HG03565 (cell line): Measurements from ENCODE around the gene MXD4.

Source experiments
- ATAC-seq: cut with Tn5 transposase; IDR thresholded peaks from one replicate; pipeline ENCODE4 v1.9.1; 2021; ENCODE audit warnings: mild to moderate bottlenecking, moderate library complexity; ENCODE audit not compliant: unreplicated experiment

The MXD4 gene, protein sequence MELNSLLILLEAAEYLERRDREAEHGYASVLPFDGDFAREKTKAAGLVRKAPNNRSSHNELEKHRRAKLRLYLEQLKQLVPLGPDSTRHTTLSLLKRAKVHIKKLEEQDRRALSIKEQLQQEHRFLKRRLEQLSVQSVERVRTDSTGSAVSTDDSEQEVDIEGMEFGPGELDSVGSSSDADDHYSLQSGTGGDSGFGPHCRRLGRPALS

DNA sequence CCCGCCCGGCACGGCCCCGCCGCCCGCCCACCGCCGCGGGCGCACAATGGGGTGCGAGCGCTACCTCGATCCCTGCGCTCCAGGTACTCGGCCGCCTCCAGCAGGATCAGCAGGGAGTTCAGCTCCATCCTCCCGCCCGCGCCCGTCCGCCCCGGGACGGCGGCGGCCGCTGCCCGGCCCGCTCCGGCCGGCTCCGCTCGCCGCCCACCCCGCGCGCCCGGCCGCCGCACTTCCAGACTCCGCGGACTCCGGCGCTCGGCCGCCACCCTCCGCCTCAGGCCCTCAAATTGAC, at the start of gene MXD4:
MXD4 (minus strand) TSS at position 257 of the 292 bp plus-strand sequence; CDS start at position 128, 129 bp downstream.
- no peak for ATAC-seq

DNA sequence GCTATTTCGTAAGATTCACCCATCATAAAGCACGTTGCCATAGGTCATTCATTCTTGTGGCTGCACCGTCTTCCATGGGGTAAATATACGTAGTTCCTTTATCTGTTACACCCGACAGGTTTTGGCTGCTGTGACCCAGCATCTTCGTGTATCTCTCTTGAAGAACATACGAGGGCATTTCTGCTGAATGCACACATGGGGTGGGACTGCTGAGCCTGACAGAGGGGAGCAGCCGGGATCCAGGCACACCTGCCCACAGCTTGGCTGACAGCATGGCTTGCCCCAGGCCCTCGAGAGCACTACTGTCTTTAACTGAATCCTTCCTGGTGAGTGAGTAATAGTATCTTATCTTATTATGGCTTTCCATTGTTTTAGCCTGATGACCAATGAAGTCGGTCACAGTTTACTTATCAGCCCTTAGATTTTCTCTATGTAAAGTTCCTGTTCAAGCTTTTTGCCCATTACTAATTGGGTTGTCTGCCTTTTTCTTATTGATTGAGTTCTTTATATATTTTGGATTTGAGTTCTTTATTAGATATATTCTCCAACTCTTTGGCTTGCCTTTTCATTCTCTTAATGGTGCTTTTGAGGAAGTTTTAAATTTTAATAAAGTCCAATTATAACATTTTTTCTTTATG, 45.0 kb upstream of the MXD4 start:
- ATAC-seq = no peak

DNA sequence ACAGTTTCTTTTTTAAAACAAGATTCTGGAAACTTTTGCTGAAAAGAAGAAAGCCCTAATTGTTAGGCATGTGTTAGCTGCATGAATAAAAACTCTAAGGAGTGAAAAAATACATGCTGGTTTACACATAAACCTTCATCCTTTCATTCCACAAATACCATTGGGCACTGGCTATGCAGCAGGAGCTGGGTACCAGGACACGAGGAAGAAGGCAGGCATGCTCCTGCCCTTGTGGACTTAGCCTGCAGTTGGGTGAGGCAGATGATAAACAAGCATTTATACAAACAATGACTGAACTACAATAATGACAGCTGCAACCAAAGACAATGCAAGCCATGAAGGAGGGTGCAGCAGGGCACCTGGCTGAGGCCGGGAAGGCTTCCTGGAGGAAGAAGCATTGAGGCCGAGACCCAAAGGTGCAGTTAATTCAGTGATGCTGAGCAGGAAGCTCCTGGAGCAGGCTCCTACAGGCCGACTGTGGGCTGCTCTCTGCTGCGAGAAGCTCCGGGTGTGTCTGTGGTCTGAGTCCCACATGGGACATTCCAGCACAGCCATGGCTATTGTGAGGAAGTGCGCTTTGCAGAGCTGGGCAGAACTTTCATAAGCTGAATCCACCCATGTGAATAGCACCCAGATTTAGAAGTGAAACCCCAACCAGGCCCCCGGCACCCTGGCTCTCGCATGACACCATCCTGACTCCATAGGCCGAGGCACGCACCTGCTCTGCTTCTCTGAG, 44.0 kb upstream of the MXD4 start:
- ATAC-seq = no peak

DNA sequence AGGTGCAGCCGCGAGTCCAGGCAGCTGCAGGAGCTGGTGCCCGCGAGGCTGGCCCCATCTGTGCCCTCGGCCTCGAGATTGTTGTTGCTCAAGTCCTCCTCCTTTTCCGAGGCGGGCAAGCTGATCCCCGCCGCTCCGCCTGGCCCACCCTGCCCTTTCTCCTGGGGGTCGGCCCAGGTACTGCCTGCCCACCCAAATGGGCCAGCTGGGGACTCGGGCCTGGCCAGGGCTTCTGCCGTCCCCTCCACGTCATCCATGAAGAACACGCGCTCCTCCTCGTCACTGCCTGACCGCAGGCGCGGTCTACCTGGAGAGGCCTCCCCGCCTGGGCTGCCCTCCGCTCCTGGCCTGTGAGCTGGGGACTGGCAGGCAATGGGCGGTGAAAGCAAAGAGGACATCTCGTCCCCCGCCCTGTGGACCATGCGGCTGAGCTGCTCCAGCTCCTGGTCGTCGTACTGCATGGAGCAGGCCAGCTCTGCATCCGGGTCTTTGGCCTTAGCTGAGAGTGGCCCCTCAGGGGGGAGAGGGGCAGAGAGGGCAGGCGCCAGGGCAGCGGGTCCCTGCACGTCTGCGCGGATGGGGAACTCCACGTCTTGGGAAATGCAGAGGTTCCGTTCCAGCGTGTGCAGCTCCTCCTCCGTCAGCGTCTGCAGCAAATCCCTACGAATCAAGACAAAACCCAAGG, 43.1 kb upstream of the MXD4 start:
- ATAC-seq = no peak

DNA sequence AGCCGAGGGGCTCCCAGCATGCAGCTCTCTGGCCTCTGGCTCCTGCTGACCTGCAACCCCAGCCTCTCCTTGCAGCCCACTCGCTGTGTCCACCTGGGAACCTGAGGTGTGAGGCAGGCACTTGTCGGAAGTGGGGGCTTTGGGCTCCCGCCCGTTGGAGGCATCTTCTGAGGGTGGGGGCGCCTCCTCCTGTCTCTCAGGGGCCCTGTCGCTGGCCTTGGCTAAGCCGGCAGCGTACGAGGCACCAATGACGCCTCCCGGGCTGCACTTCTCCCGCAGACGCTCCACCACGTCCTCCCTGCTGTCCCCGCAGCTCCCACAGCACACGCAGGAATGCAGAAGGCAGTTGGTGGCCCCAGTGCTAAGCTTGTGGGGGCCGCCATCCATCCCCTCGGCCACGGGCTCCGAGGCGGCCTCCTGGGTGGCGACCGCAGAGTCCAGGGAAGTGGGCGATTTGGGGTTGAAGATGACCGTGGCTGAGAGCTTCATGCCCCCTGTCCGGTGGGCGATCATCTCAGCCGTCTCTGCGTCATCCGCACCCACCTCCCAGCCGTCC, 42.5 kb upstream of the MXD4 start:
- no peak for ATAC-seq

DNA sequence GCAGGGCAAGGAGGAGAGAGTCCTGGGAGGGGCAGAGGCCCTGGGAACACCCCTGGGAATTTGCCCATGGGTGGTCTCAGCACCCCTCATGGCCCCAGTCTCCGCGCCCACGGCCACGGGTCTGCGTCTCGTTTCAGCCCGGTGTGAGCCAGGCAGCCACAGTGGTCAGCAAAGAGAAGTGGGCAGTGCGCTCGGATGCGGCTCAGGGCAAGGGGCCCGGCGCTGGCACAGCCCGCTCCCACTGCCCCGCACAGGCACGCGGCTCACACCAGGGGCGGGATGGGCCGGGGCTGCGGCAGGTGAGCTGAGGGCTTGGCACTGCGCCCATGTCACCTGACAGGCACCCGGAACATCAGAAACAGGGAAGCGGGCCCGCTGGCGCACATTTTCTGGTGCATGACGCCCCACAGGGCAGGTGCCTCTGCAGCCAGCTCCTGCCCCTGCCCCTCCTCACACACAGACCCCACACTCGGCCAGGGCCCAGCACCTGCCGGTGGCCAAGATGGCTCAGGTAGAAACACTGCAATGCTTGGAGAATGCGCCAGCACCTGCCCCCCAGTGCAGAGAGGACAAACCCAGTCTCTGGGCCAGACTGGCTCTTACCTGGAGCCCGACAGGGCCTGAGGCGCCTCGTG, 41.9 kb upstream of the MXD4 start:
- ATAC-seq = no peak

DNA sequence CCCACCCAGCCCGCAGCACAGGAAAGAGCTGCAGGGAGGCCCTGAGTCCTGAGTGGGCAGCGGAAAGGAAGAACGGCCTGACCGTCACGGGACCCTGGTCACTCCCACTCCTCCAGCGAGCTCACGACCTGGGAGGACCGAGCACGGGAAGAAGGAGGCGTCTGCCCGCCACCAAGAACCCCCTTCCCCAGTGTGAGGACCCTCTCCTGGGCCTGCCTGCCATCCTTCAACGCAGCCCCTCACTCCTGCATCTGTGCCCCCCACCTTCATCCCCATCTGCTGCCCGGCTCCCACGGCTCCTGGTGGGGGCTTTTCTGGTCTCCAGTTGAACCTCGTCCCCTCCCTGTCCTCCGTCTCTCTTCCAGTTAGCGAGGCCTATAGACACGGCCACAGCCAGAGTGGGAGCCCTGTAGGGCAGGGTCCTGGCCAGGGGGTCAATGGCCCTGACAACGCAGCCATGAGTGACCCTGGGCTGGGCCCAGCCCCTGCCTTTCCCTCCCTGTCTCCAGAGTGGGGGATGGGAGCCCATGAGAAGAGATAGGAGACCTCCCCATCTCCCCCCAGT, 41.3 kb upstream of the MXD4 start:
- ATAC-seq = no peak

DNA sequence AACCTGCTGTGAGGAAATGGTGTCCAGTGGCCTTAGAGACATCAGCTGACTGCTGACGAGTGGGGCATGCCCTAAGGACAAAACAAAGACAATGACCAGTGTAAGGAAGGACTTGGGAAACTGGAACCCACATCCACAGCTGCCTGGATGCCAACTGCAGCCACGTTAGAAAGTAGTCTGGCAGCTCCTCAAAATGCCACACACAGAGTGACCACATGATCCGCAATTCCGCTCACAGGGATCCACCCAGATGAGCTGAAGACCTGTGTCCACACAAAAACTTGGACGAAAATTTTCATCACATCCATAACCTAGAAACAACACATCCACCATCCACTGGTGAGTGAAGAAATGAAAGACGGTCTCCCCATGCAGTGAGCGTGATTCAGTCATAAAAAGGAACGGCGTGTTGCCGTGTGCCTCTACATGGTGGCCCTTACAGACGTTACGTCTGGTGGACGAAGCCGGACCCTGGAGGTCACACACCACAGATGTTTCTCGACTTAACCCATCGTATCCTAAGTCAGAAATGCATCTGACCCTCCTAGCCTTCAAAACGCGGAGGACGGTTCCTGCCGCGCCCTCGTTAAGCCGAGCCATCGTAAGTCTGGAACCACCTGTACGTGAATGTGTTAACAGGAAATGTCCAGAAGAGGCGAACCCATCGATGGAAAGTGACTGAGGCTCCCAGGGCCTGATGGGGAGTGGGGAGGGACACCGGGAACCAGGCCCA, 40.6 kb upstream of the MXD4 start:
- no peak for ATAC-seq

DNA sequence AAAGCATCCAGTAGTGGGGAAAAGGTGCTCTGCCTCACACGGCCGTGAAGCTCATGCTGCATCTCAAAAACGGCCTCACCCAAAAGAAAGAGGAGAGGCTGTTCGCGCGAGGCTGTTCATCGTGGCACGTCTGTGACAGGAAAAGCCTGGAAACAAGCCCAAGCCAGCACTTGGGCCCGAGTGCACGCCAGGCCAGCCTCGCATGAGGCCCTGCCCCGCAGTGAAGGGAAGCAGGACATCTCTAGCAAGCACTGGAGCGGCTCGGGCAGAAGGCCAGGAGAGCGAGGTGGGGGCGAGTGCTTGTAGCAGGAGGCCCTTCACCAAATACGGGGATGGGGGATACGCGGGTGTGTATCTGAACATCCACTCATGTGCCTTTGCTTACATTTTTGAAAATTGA, 39.9 kb upstream of the MXD4 start:
- no peak for ATAC-seq

DNA sequence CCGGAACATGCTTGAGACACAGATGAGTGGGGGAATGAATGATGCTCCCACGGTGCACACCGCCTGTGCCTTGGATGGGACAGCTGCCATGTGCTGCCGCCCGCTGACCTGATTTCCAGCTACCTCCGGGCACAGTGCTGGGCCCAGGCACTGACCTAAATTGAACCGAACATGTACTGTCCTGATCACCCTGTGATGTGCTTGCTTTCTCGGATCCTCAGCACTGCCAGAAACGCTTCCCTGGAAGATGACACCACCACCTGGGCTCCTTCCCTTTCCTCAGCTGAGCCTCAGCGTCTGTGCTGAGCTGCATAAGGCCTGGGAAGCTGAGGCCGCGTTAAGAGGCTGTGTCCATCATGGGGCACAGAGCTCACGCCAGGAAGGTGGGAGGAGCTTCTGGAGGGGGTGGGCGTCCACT, 39.3 kb upstream of the MXD4 start:
- ATAC-seq = no peak

DNA sequence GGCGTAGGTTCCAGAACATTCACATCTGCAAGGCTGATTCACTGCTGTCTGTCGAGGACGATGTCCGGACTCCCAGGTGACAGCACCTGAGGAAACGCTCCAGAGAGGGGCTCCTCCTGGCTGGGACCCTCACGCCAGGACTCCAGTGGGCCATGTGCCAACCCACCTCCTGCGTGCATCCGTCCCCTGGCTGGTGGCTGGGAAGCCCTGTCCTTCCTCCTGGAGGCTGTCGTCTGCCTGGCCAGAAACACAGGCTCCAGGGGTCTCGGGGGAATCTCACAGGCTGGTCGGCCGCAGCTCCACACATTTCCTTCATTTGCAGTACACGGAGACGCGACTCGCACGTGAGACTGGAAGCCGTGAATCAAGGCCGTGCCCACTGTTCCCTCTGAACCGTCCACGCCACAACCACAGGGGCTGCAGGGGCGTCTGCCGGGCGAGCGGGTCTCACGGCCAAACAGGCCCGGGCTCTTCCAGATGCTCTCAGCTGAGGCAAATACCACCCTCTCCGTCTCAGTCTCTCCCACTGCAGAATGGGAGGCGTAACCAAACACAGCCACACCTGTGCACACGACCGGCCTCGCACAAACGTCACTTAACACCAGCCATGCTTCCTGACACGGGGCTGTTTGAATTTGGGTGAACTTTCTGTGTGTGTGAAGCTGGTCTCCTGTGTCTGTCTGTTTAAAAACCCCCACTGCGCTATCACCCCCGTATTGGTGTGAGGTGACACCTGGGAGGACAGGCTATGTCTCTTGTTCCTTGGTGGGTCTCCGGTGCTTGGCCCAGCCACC, 38.7 kb upstream of the MXD4 start:
- no peak for ATAC-seq

DNA sequence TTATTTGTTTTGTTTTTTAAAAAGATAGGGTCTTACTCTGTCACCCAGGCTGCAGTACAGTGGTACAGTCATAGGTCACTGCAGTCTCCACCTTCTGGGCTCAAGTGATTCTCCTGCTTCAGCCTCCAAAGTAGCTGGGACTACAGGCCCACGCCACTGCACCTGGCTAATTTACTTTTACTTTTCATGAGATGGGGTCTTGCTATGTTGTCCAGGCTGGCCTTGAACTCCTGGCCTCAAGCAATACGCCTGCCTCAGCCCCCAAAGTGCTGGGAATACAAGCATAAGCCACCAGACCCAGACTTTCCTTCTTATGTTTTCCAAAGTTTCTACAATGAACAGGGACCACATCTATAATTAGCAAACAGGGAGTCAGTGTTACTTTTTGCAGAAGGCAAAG, 37.9 kb upstream of the MXD4 start:
- ATAC-seq = no peak

DNA sequence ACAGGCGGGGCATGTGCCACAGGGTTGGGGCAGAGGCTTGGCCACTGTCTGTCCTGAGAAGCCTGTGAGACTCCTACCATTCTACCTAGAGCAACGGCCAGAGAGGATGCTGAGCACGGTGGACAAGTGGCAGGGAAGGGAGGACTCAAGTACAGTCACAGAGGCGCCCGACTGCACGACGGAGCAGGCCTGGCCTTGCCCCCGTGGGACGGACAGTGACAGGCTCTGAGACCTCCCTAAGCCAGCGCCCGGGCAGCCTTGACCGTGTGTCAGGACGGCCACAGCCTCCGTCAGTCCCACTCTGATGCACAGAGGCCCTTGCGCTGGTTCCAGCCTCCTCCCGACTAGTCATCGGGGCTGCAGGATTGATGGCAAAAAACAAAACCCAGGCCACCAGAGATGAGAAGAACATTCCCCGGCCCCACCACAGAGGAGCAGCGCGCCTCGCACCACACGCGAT, 36.7 kb upstream of the MXD4 start:
- ATAC-seq = no peak

DNA sequence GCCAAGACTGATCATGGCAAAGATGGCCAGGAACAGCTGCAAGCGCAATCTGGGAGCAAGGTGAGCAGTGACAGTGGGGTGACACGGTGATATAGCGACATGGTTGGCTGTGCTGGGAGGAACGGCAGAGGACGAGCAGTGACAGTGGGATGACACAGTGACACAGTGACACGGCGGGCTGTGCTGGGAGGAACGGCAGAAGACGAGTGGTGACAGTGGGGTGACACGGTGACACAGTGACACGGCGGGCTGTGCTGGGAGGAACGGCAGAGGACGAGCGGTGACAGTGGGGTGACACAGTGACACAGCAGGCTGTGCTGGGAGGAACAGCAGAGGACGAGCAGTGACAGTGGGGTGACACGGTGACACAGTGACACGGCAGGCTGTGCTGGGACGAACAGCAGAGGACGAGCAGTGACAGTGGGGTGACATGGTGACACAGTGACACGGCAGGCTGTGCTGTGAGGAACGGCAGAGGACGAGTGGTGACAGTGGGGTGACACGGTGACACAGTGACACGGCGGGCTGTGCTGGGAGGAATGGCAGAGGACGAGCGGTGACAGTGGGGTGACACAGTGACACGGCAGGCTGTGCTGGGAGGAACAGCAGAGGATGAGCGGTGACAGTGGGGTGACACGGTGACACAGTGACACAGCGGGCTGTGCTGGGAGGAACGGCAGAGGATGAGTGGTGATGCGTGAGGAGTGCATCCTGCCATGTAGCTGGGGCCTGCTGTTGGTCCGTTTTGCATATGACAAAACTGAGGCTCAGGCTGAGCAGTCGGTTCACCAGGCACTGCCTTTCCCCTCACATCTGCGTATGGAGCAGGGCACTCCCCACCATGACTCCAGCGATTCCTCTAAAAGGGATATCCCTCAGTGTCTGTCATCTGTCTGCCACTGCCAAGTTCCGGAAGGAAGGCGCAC, 36.0 kb upstream of the MXD4 start:
- ATAC-seq = no peak

DNA sequence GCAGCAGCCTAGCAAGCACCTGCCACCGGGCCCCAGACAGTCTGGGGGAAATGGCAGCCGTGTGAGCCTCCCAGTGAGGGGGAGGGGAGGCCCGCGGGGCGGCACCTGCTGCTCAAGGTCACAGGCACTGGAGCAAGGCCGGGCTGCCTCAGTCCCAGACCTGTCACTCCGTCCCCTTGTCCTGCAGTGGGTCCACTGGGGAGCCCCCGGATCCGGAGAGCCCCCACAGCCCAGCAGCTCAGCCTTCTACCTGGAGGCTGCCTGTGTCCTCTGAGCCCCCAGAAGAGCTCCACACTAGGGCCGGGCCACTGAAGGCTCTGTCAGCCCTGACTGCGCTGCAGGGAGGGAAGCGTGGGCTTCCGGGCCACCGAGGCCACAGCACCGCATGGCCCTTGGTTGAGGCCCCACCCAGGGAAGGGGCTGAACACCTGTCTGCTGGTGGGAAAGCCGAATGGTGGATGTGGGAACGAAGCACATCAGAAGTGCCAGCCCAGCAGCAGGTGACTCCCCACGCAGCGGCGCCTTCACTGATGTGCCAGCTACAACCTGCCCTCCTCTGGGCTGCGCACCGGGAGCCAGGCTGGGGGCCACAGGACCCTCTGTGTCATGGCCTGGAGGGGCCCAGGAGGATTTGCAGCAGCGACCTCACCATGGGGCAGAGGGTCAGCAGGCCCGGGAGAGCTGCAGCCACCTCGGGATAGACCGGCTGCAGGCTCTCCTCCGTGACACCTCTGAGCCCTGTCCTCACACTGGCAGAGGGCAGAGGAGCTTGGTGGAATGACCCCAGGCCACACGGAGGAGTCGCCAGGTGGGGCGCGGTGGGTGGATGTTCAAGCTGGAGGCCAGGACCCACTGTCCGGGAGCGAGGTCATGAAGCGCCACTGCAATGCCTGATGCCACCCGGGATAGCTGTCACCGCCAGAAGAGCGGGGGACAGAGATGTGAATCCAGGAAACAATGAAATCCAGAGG, 35.0 kb upstream of the MXD4 start:
- no peak for ATAC-seq

DNA sequence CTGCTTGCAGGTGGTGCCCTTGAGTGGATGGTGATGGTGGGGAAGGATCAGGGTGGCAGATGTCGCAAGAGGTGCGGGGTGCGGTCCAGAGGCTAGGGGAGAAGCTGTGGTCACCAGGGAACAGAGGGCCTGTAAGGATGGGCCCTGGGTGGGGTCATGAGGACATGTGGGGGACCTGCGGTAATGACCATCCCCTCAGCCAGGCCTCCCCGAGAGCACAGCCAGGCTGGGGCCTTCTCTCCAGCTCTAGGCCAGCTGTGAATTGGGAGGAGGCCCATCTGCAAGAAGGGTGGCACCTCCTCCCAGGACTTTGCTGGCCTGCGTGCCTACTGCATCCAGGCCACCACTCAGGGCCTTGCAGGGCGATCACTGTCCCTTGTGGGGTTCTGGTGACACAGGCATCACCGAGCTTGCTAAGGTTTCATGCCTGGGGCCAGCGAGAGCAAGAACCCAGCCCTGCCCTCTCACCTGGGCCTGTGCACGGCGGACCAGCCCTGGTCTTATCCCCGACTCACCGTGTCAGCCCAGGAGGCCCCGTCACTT, 34.1 kb upstream of the MXD4 start:
- ATAC-seq = no peak

DNA sequence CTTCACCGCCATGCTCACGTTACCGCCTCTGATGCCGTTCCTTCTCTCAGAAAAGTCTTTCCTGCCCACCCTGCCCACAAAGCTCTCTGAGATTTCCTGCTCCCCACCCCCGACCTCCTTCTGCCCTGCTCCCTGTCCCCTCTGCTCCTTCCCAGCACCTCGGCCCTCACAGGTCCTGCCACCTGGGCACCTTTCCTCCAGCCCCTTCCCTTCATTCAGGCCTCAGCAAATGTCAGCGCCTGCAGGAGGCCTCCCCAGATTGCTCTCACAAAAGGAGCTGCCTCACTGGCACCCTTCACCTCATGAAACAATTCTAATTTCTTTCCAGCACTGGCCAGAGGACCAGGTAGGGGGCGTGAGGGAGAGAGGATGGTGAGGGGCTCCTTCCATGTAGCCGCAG, 33.6 kb upstream of the MXD4 start:
- no peak for ATAC-seq
